Neural progenitor cell (in vitro differentiated cells): Measurements from ENCODE around the gene JAK2. TPM values are rescaled to one million over a fixed set of nuclear protein-coding genes. Genes with fewer than 3 reads are reported as not detected.
"Not testable (repeated sequence)": the region's sequence is repeated elsewhere in the genome, so short reads cannot be mapped to it uniquely, and the experiment has no call there.

ENCODE experiments used
- DNase-seq: peaks from one replicate; pipeline ENCODE4 v3.0.0-alpha.2; 2016; ENCODE audit warnings: low spot score
- H2AFZ ChIP-seq: fragments of 200-600 bp; sonication (generic); replicated peaks from 2 replicates; pipeline ENCODE4 v1.6.1; 2016; ENCODE audit warnings: antibody characterized with exemption
- H3F3A ChIP-seq: fragments of 200-600 bp; sonication (generic); 2 replicates; pipeline ENCODE4 v1.6.1; 2016; ENCODE audit warnings: antibody characterized with exemption, low read depth
- H3K27ac ChIP-seq: fragments of 200-600 bp; sonication (generic); 2 replicates; pipeline ENCODE4 v1.5.1; 2016; ENCODE audit warnings: mild to moderate bottlenecking
- H3K27me3 ChIP-seq: fragments of 200-600 bp; sonication (generic); 2 replicates; pipeline ENCODE4 v1.6.1; 2016; ENCODE audit warnings: mild to moderate bottlenecking, moderate library complexity
- H3K36me3 ChIP-seq: fragments of 200-600 bp; sonication (generic); 2 replicates; pipeline ENCODE4 v1.5.1; 2016
- H3K4me1 ChIP-seq: fragments of 200-600 bp; sonication (generic); 2 replicates; pipeline ENCODE4 v1.6.1; 2016; ENCODE audit warnings: mixed run types
- H3K4me2 ChIP-seq: fragments of 200-600 bp; sonication (generic); 2 replicates; pipeline ENCODE4 v1.6.1; 2016
- H3K4me3 ChIP-seq: fragments of 200-600 bp; sonication (generic); 2 replicates; pipeline ENCODE4 v1.5.1; 2016
- H3K79me2 ChIP-seq: fragments of 200-600 bp; sonication (generic); 2 replicates; pipeline ENCODE4 v1.6.1; 2016; ENCODE audit warnings: low read depth
- H3K9ac ChIP-seq: fragments of 200-600 bp; sonication (generic); 2 replicates; pipeline ENCODE4 v1.6.1; 2016
- H3K9me3 ChIP-seq: fragments of 200-600 bp; sonication (generic); 2 replicates; pipeline ENCODE4 v1.5.1; 2016; ENCODE audit warnings: low read depth
- H4K20me1 ChIP-seq: fragments of 200-600 bp; sonication (generic); 2 replicates; pipeline ENCODE4 v1.6.1; 2016; ENCODE audit warnings: low read depth
- H3K27ac Mint-ChIP-seq: 3 replicates; pipeline ENCODE4 v1.8.0; 2021; ENCODE audit warnings: mixed read lengths
- H3K27me3 Mint-ChIP-seq: 2 replicates; pipeline ENCODE4 v1.8.0; 2022; ENCODE audit warnings: low read depth, mild to moderate bottlenecking, inconsistent platforms, moderate library complexity, mixed read lengths; ENCODE audit not compliant: insufficient read depth
- H3K36me3 Mint-ChIP-seq: 3 replicates; pipeline ENCODE4 v1.8.0; 2021; ENCODE audit warnings: mixed read lengths
- H3K4me1 Mint-ChIP-seq: 3 replicates; pipeline ENCODE4 v1.8.0; 2021; ENCODE audit warnings: mixed read lengths
- H3K4me3 Mint-ChIP-seq: 3 replicates; pipeline ENCODE4 v1.8.0; 2021; ENCODE audit warnings: mild to moderate bottlenecking, moderate library complexity, mixed read lengths
- H3K9me3 Mint-ChIP-seq: 3 replicates; pipeline ENCODE4 v1.8.0; 2020; ENCODE audit warnings: mixed read lengths
- EZH2 ChIP-seq: fragments of 200-600 bp; sonication (generic); IDR thresholded peaks from 2 replicates; pipeline ENCODE4 v1.6.1; 2017; ENCODE audit warnings: antibody characterized with exemption, mild to moderate bottlenecking, moderate library complexity
- EZH2phosphoT487 ChIP-seq: fragments of 200-600 bp; sonication (generic); IDR thresholded peaks from 2 replicates; pipeline ENCODE4 v1.6.1; 2017; ENCODE audit warnings: antibody characterized with exemption
- total RNA-seq: library from RNA; depleted of rRNA; stranded (reverse); fragments of >200 nt; gene quantifications from 2 replicates; pipeline ENCODE4 v1.2.3, GENCODE V29; 2015; ENCODE audit warnings: low replicate concordance
- TF ChIP-seq, protein P1 (sequence below): fragments of 200-600 bp; sonication (generic); IDR thresholded peaks from 2 replicates; pipeline ENCODE4 v1.5.1; 2017; ENCODE audit warnings: antibody characterized with exemption, mild to moderate bottlenecking

Gene JAK2
- total RNA-seq, 1 donor from 2014 or later = 3.9 TPM

DNA sequence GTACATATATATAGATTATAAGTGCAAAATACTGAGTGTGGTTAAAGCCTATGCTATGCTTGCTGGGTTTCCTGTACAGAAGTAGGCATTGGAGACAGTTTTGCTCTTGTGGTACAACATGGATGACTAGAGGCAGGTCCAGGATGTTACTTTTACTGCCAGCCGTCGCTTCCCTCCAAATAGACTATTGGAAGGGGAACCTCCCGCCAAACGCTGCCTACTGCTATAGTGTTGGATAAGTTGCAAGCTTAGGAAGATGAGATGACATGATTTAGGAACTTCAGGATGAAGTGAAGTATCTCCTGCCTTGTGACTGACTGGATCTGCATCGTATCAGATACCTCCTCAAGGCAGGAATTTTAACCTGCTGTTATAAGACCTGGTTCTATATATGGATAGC lies 30.9 kb downstream of the JAK2 start:
- no peak overlapping the region for H3K27ac ChIP-seq
- no peaks in the 10 kb centered on the region for H3K79me2 ChIP-seq
- Mint-ChIP-seq H3K9me3 (peaks cover 13% of the 10 kb centered on the region), H3K36me3 (no peaks in the 10 kb centered on the region), H3K27me3 (no peaks in the 10 kb centered on the region), H3K4me3 (no peak overlapping the region), H3K27ac (no peak overlapping the region), H3K4me1 (no peaks in the 10 kb centered on the region)
- no peaks in the 10 kb centered on the region for H3K36me3 ChIP-seq
- no peaks in the 10 kb centered on the region for H3K27me3 ChIP-seq
- no peaks in the 10 kb centered on the region for H4K20me1 ChIP-seq
- TF ChIP-seq, protein P1, sequence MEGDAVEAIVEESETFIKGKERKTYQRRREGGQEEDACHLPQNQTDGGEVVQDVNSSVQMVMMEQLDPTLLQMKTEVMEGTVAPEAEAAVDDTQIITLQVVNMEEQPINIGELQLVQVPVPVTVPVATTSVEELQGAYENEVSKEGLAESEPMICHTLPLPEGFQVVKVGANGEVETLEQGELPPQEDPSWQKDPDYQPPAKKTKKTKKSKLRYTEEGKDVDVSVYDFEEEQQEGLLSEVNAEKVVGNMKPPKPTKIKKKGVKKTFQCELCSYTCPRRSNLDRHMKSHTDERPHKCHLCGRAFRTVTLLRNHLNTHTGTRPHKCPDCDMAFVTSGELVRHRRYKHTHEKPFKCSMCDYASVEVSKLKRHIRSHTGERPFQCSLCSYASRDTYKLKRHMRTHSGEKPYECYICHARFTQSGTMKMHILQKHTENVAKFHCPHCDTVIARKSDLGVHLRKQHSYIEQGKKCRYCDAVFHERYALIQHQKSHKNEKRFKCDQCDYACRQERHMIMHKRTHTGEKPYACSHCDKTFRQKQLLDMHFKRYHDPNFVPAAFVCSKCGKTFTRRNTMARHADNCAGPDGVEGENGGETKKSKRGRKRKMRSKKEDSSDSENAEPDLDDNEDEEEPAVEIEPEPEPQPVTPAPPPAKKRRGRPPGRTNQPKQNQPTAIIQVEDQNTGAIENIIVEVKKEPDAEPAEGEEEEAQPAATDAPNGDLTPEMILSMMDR = no peak
- TF ChIP-seq EZH2 = no peak
- TF ChIP-seq EZH2phosphoT487 = no peak
- DNase-seq = no peak
- no peak overlapping the region for H3K9ac ChIP-seq
- no peaks in the 10 kb centered on the region for H3F3A ChIP-seq
- no peak overlapping the region for H3K4me3 ChIP-seq
- H3K9me3 ChIP-seq = no peaks in the 10 kb centered on the region
- H3K4me2 ChIP-seq = no peak overlapping the region
- no peak overlapping the region for H2AFZ ChIP-seq
- no peaks in the 10 kb centered on the region for H3K4me1 ChIP-seq

DNA sequence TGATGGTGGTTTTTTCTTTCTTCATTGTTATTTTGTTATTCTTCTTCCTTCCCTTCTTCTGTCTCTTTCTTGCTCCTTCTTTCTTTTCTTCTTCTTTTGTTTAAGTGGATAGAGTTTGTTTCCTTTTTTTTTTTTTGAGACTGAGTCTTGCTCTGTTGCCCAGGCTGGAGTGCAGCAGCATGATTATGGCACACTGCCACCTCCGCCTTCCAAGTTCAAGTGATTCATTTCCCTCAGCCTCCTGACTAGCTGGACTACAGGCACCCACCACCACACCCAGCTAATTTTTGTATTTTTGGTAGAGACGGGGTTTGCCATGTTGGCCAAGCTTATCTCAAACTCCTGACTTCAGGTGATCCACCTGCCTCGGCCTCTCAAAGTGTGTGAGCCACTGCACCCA lies 40.3 kb downstream of the JAK2 start:
- no peaks in the 10 kb centered on the region for H3K79me2 ChIP-seq
- H3K9me3 ChIP-seq = no peaks in the 10 kb centered on the region
- no peak overlapping the region for H3K4me2 ChIP-seq
- H4K20me1 ChIP-seq = no peaks in the 10 kb centered on the region
- Mint-ChIP-seq H3K4me1 (no peaks in the 10 kb centered on the region), H3K9me3 (no peaks in the 10 kb centered on the region), H3K27me3 (no peaks in the 10 kb centered on the region), H3K36me3 (no peaks in the 10 kb centered on the region), H3K27ac (no peak overlapping the region), H3K4me3 (no peak overlapping the region)
- H3F3A ChIP-seq = no peaks in the 10 kb centered on the region
- DNase-seq = no peak
- H2AFZ ChIP-seq = no peak overlapping the region
- no peak overlapping the region for H3K4me3 ChIP-seq
- TF ChIP-seq EZH2phosphoT487 = no peak
- TF ChIP-seq, protein P1 = no peak
- no peak for TF ChIP-seq EZH2
- H3K27ac ChIP-seq = no peak overlapping the region
- H3K9ac ChIP-seq = no peak overlapping the region
- H3K36me3 ChIP-seq = no peaks in the 10 kb centered on the region
- no peaks in the 10 kb centered on the region for H3K4me1 ChIP-seq
- no peaks in the 10 kb centered on the region for H3K27me3 ChIP-seq

DNA sequence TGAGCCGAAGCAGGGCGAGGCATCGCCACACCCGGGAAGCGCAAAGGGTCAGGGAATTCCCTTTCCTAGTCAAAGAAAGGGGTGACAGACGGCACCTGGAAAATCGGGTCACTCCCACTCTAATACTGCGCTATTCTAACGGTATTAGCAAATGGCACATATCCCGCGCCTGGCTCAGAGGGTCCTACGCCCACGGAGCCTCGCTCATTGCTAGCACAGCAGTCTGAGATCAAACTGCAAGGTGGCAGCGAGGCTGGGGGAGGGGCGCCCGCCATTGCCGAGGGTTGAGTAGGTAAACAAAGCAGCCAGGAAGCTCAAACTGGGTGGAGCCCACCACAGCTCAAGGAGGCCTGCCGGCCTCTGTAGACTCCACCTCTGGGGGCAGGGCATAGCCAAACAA lies 46.9 kb downstream of the JAK2 start:
- H2AFZ ChIP-seq = not testable (repeated sequence)

DNA sequence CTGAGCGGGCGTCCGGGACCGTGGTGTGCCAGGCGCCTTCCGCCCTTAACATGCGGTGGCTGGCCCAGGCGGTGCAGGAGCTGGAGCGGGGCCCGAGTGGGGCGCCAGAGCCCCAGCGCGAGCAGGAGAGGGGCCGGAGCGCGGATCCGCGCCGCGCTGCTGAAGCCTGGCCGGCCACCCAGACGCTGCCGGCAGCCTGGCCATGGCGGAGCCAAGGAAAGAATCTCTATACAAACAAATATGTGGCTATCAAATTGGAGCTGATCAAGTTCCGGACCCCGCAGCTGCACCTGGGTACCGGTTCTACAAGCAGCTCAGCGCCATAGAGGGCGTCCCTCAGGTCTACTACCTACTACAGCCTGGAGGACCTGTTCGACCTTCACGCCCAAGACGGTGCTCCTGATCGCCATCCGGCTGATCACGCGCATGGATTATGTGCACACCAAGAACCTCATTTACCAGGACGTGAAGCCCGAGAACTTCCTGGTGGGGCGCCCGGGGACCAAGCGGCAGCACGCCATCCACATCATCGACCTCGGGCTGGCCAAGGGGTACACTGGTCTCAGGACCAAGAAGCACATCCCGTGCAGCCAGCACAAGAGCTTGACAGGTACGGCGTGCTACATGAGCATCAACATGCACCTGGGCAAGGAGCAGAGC lies 55.8 kb downstream of the JAK2 start:
- H4K20me1 ChIP-seq = no peaks in the 10 kb centered on the region
- H3K36me3 Mint-ChIP-seq = peaks cover 8% of the 10 kb centered on the region
- no peak overlapping the region for H3K4me3 Mint-ChIP-seq
- H3F3A ChIP-seq = no peaks in the 10 kb centered on the region
- H3K4me1 ChIP-seq = no peaks in the 10 kb centered on the region
- no peak overlapping the region for H2AFZ ChIP-seq
- H3K4me1 Mint-ChIP-seq = no peaks in the 10 kb centered on the region
- H3K9me3 ChIP-seq = no peaks in the 10 kb centered on the region
- no peak overlapping the region for H3K9ac ChIP-seq
- no peaks in the 10 kb centered on the region for H3K27me3 ChIP-seq
- no peak overlapping the region for H3K4me3 ChIP-seq
- no peak overlapping the region for H3K4me2 ChIP-seq
- H3K36me3 ChIP-seq = no peaks in the 10 kb centered on the region
- DNase-seq = no peak
- H3K9me3 Mint-ChIP-seq = peaks cover 3% of the 10 kb centered on the region
- no peak overlapping the region for H3K27ac ChIP-seq
- no peaks in the 10 kb centered on the region for H3K27me3 Mint-ChIP-seq
- H3K27ac Mint-ChIP-seq = no peak overlapping the region
- TF ChIP-seq EZH2 (no peak), EZH2phosphoT487 (no peak)
- TF ChIP-seq, protein P1 = no peak
- no peaks in the 10 kb centered on the region for H3K79me2 ChIP-seq

More for the DNA sequence above, 46.9 kb downstream of the JAK2 start:
- H3K4me1 ChIP-seq, H3K4me1 Mint-ChIP-seq, H3K4me3 ChIP-seq, H3K27me3 Mint-ChIP-seq, H4K20me1 ChIP-seq, H3K9ac ChIP-seq, H3F3A ChIP-seq, H3K4me3 Mint-ChIP-seq, H3K4me2 ChIP-seq, DNase-seq, H3K79me2 ChIP-seq, H3K36me3 ChIP-seq, H3K27ac Mint-ChIP-seq, H3K9me3 ChIP-seq, H3K27ac ChIP-seq, H3K36me3 Mint-ChIP-seq, H3K27me3 ChIP-seq: not testable (repeated sequence)
- H3K9me3 Mint-ChIP-seq = peaks cover 16% of the 10 kb centered on the region
